Body of pancreas (tissue), 4 donors: ENCODE results near the gene AUTS2.

Source experiments
- POLR2A ChIP-seq, 3 donors: fragments of 450-650 bp; IDR thresholded peaks; one replicate each; pipeline ENCODE4 v1.6.1; 2016; ENCODE audit warnings: antibody characterized with exemption in 3 of 3, mild to moderate bottlenecking in 2 of 3
- TF ChIP-seq, protein P1 (sequence below), 7 experiments: fragments of 450-650 bp in 4 of 7; fragments of 200-600 bp in 3 of 7; sonication (generic) in 3 of 7; IDR thresholded peaks; one replicate each; pipeline ENCODE4 v1.5.1; 2016 to 2019; ENCODE audit warnings: antibody characterized with exemption in 7 of 7

DNA sequence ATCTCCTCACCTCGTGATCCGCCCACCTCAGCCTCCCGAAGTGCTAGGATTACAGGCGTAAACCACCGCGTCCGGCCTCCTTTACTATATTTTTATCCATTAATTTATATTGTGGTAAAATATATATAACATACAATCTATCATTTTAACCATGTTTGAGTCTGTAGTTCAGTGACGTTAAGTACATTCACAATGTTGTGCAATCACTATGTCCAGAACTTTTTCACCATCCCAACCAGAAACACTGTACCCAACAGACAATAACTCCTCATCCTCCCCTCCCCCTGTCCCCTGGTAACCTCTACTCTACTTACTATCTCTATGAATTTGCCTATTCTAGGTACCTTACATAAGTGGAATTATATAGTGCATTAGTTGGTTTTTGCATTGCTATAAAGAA, 1236.1 kb downstream of the AUTS2 start:
- TF ChIP-seq POLR2A (IDR thresholded peaks at IDR 0.05): no peak
- TF ChIP-seq, protein P1, sequence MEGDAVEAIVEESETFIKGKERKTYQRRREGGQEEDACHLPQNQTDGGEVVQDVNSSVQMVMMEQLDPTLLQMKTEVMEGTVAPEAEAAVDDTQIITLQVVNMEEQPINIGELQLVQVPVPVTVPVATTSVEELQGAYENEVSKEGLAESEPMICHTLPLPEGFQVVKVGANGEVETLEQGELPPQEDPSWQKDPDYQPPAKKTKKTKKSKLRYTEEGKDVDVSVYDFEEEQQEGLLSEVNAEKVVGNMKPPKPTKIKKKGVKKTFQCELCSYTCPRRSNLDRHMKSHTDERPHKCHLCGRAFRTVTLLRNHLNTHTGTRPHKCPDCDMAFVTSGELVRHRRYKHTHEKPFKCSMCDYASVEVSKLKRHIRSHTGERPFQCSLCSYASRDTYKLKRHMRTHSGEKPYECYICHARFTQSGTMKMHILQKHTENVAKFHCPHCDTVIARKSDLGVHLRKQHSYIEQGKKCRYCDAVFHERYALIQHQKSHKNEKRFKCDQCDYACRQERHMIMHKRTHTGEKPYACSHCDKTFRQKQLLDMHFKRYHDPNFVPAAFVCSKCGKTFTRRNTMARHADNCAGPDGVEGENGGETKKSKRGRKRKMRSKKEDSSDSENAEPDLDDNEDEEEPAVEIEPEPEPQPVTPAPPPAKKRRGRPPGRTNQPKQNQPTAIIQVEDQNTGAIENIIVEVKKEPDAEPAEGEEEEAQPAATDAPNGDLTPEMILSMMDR (IDR thresholded peaks at IDR 0.05): no peak
